ENCODE data around the gene FAM124B.

FAM124B gene

DNA sequence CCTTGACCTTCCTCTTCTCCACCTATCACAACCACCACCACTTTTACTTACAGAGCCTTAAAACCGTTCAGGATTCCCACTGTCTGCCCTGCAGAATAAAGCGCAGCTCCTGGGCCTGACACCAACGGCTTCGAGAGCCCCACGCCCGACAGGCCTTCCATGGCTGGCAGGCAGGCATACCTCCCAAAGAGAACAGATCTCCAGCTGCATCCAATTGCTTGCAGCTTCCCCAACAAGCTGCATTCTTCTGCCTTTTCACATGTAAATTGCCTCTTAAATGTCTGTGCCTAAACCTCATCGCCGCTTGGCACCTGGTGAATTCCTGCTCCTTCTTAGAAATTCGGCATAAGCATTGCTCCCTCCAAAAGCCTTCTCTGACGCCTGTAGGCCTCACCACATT lies 31.5 kb upstream of the FAM124B start:
- no peak overlapping the region for H3K9ac ChIP-seq (ENCODE audit: low read depth, low read length)
- H3K9me3 ChIP-seq (replicated peaks; ENCODE audit: low read length): no peaks in the 10 kb centered on the region
- no peak overlapping the region for H3K4me2 ChIP-seq (ENCODE audit: low read length)
- no peak overlapping the region for H3K4me3 ChIP-seq (ENCODE audit: low read length)
- no peaks in the 10 kb centered on the region for H3K4me1 ChIP-seq (ENCODE audit: control insufficient read depth, insufficient read depth, low read length)
- H3K36me3 ChIP-seq (ENCODE audit: insufficient read depth, low read length): no peaks in the 10 kb centered on the region
- peaks cover 24% of the 10 kb centered on the region for H3K27me3 ChIP-seq (ENCODE audit: control insufficient read depth, insufficient read depth, low read length)

DNA sequence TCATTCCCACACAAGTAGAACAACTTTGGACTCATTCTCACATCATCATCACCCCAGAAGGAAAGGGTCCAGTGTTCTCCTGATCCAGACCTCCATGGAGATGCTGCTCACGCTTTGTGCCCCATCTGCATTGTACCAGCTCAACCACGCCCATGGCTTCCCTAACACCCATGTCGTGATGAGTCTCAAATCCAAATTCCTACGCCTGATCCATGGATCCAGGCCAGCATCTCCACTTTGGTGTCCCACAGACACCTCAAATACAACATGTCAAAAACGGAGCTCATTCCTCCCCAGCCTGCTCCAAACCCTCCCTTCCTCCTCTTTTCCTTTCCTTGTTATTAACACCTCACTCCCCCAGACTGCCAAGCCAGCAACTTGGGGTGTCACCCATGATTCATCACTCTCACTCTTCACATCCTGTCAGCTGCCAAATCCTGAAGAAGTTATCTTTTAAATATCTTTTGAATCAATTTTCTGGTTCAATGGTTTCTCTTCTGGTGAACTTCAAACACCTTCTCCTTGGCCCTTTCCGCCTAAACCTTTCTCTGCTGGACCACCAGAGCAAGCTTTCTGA lies 30.2 kb upstream of the FAM124B start:
- H3K4me1 ChIP-seq (ENCODE audit: control insufficient read depth, insufficient read depth, low read length): no peaks in the 10 kb centered on the region
- H3K9me3 ChIP-seq (replicated peaks; ENCODE audit: low read length): no peaks in the 10 kb centered on the region
- no peak overlapping the region for H3K4me3 ChIP-seq (ENCODE audit: low read length)
- H3K4me2 ChIP-seq (ENCODE audit: low read length): no peak overlapping the region
- no peak overlapping the region for H3K9ac ChIP-seq (ENCODE audit: low read depth, low read length)
- no peaks in the 10 kb centered on the region for H3K36me3 ChIP-seq (ENCODE audit: insufficient read depth, low read length)
- peaks cover 12% of the 10 kb centered on the region for H3K27me3 ChIP-seq (ENCODE audit: control insufficient read depth, insufficient read depth, low read length)

DNA sequence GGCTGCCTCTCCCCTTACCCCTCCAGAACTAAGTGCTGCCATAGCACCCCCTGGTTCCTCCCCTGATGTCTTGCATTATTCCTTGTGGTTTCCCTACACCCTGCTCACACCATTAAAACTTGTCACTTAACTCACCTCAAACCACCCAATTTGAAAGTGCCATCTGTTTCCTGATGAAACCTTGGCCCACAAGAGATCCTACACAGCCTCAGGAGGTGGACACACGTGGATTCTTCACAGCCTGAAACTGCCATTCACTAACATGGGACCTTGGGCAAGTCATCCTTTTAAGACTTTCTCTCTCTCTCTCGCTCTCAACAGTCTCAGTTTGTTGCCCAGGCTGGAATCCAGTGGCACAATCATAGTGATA lies 27.5 kb upstream of the FAM124B start:
- Histone ChIP-seq H3K4me3 (ENCODE audit: low read length) (no peak overlapping the region), H3K9ac (ENCODE audit: low read depth, low read length) (no peak overlapping the region), H3K27me3 (ENCODE audit: control insufficient read depth, insufficient read depth, low read length) (peaks cover 4% of the 10 kb centered on the region), H3K9me3 (replicated peaks; ENCODE audit: low read length) (no peaks in the 10 kb centered on the region), H3K4me1 (ENCODE audit: control insufficient read depth, insufficient read depth, low read length) (no peaks in the 10 kb centered on the region), H3K4me2 (ENCODE audit: low read length) (no peak overlapping the region), H3K36me3 (ENCODE audit: insufficient read depth, low read length) (no peaks in the 10 kb centered on the region)

- H3K36me3 ChIP-seq (ENCODE audit: insufficient read depth, low read length): no peaks in the 10 kb centered on the region
- H3K4me2 ChIP-seq (ENCODE audit: low read length): no peak overlapping the region
- peaks cover 4% of the 10 kb centered on the region for H3K27me3 ChIP-seq (ENCODE audit: control insufficient read depth, insufficient read depth, low read length)
- no peaks in the 10 kb centered on the region for H3K4me1 ChIP-seq (ENCODE audit: control insufficient read depth, insufficient read depth, low read length)
- H3K4me3 ChIP-seq (ENCODE audit: low read length): no peak overlapping the region
- H3K9ac ChIP-seq (ENCODE audit: low read depth, low read length): no peak overlapping the region
- H3K9me3 ChIP-seq (replicated peaks; ENCODE audit: low read length): no peaks in the 10 kb centered on the region
Measured at GRCh38 chr2:224428787-224429440, 27.0 kb upstream of the FAM124B start.

DNA sequence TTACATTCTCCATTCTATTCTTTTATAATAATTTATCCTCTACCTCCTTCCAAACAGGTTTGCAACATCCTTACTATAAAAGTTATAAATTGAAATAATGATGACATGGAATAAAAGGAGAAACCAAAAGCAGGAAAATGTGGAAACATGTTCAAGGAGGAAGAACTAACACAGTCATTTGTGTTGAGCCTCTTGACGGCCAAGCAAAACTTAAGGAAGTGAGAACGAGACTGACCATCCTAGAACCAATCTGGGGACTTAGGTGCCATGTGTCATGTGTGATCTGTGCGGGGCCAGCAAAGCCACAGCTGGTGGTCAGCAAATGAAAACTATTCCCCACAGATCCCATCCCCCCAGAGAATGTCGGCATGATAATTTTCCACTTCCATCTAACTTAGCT lies 25.6 kb upstream of the FAM124B start:
- Histone ChIP-seq H3K27me3 (ENCODE audit: control insufficient read depth, insufficient read depth, low read length) (peaks cover 4% of the 10 kb centered on the region), H3K4me2 (ENCODE audit: low read length) (no peak overlapping the region), H3K4me1 (ENCODE audit: control insufficient read depth, insufficient read depth, low read length) (no peaks in the 10 kb centered on the region), H3K4me3 (ENCODE audit: low read length) (no peak overlapping the region), H3K9ac (ENCODE audit: low read depth, low read length) (no peak overlapping the region), H3K36me3 (ENCODE audit: insufficient read depth, low read length) (no peaks in the 10 kb centered on the region), H3K9me3 (replicated peaks; ENCODE audit: low read length) (no peaks in the 10 kb centered on the region)

- Histone ChIP-seq H3K9me3 (replicated peaks; ENCODE audit: low read length) (no peaks in the 10 kb centered on the region), H3K36me3 (ENCODE audit: insufficient read depth, low read length) (no peaks in the 10 kb centered on the region), H3K27me3 (ENCODE audit: control insufficient read depth, insufficient read depth, low read length) (peaks cover 4% of the 10 kb centered on the region), H3K4me2 (ENCODE audit: low read length) (no peak overlapping the region), H3K4me3 (ENCODE audit: low read length) (no peak overlapping the region), H3K9ac (ENCODE audit: low read depth, low read length) (no peak overlapping the region), H3K4me1 (ENCODE audit: control insufficient read depth, insufficient read depth, low read length) (no peaks in the 10 kb centered on the region)
Measured at GRCh38 chr2:224426656-224427055, 24.7 kb upstream of the FAM124B start.

GRCh38 chr2:224421065-224421464 lies 19.2 kb upstream of the FAM124B start:
- Histone ChIP-seq H3K9ac (ENCODE audit: low read depth, low read length) (no peak overlapping the region), H3K9me3 (replicated peaks; ENCODE audit: low read length) (no peaks in the 10 kb centered on the region)

GRCh38 chr2:224417947-224418346 lies 16.0 kb upstream of the FAM124B start:
- no peaks in the 10 kb centered on the region for H3K27me3 ChIP-seq (ENCODE audit: control insufficient read depth, insufficient read depth, low read length)
- H3K4me3 ChIP-seq (ENCODE audit: low read length): no peak overlapping the region
- no peaks in the 10 kb centered on the region for H3K36me3 ChIP-seq (ENCODE audit: insufficient read depth, low read length)
- H3K9me3 ChIP-seq (replicated peaks; ENCODE audit: low read length): no peaks in the 10 kb centered on the region
- peaks cover 3% of the 10 kb centered on the region for H3K4me1 ChIP-seq (ENCODE audit: control insufficient read depth, insufficient read depth, low read length)
- H3K4me2 ChIP-seq (ENCODE audit: low read length): no peak overlapping the region
- no peak overlapping the region for H3K9ac ChIP-seq (ENCODE audit: low read depth, low read length)

More at GRCh38 chr2:224421065-224421464, 19.2 kb upstream of the FAM124B start:
- no peak overlapping the region for H3K4me2 ChIP-seq (ENCODE audit: low read length)
- no peaks in the 10 kb centered on the region for H3K27me3 ChIP-seq (ENCODE audit: control insufficient read depth, insufficient read depth, low read length)
- no peaks in the 10 kb centered on the region for H3K36me3 ChIP-seq (ENCODE audit: insufficient read depth, low read length)
- no peaks in the 10 kb centered on the region for H3K4me1 ChIP-seq (ENCODE audit: control insufficient read depth, insufficient read depth, low read length)
- no peak overlapping the region for H3K4me3 ChIP-seq (ENCODE audit: low read length)

DNA sequence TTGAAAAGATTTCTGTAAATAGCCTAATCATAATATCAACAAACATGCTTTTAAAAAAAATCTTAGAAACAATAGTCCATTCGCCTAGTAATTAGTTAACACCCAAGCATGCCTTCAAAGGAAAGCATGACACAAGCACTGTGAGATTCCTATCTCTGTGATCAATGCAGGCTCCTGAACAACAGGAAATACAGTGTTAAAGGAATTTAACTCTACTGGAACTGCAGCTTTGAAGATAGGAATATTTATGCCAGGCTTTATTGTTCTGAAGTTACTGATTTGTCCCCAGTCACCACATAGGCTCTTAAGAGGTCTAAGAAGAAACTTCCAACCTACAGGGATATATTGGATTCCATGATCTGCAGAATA lies 15.4 kb upstream of the FAM124B start:
- Histone ChIP-seq H3K9me3 (replicated peaks; ENCODE audit: low read length) (no peaks in the 10 kb centered on the region), H3K9ac (ENCODE audit: low read depth, low read length) (no peak overlapping the region), H3K4me1 (ENCODE audit: control insufficient read depth, insufficient read depth, low read length) (peaks cover 9% of the 10 kb centered on the region), H3K4me2 (ENCODE audit: low read length) (no peak overlapping the region), H3K27me3 (ENCODE audit: control insufficient read depth, insufficient read depth, low read length) (no peaks in the 10 kb centered on the region), H3K36me3 (ENCODE audit: insufficient read depth, low read length) (no peaks in the 10 kb centered on the region), H3K4me3 (ENCODE audit: low read length) (no peak overlapping the region)

GRCh38 chr2:224416656-224417360 lies 14.9 kb upstream of the FAM124B start:
- Histone ChIP-seq H3K36me3 (ENCODE audit: insufficient read depth, low read length) (no peaks in the 10 kb centered on the region), H3K27me3 (ENCODE audit: control insufficient read depth, insufficient read depth, low read length) (no peaks in the 10 kb centered on the region), H3K4me1 (ENCODE audit: control insufficient read depth, insufficient read depth, low read length) (peaks cover 14% of the 10 kb centered on the region), H3K4me2 (ENCODE audit: low read length) (no peak overlapping the region), H3K4me3 (ENCODE audit: low read length) (no peak overlapping the region), H3K9ac (ENCODE audit: low read depth, low read length) (no peak overlapping the region), H3K9me3 (replicated peaks; ENCODE audit: low read length) (no peaks in the 10 kb centered on the region)

DNA sequence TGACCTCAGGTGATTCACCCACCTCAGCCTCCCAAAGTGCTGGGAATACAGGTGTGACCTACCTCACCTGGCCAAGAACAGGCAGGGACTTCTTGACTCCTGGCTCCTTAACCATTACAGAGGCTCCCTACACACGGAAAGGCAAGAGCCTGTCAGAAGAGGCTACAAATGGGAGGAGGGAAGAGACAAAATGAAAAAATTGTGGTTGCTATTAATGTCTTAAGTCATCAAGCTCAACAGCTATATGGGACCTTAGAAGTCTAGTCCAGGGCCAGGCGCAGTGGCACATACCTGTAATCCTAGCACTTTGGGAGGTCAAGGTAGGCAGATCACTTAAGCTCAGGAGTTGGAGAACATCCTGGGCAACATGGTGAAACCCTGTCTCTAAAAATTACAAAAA lies 11.5 kb upstream of the FAM124B start:
- Histone ChIP-seq H3K4me2 (ENCODE audit: low read length) (no peak overlapping the region), H3K4me1 (ENCODE audit: control insufficient read depth, insufficient read depth, low read length) (peaks cover 19% of the 10 kb centered on the region), H3K9ac (ENCODE audit: low read depth, low read length) (no peak overlapping the region), H3K36me3 (ENCODE audit: insufficient read depth, low read length) (no peaks in the 10 kb centered on the region), H3K9me3 (replicated peaks; ENCODE audit: low read length) (no peaks in the 10 kb centered on the region), H3K4me3 (ENCODE audit: low read length) (no peak overlapping the region), H3K27me3 (ENCODE audit: control insufficient read depth, insufficient read depth, low read length) (no peaks in the 10 kb centered on the region)
